Uterus (tissue), 4 donors: Measurements from ENCODE around the gene RPL39. TPM values are rescaled to one million over a fixed set of nuclear protein-coding genes. Genes with fewer than 3 reads are reported as not detected.
"Not testable (repeated sequence)": the region's sequence is repeated elsewhere in the genome, so short reads cannot be mapped to it uniquely, and the experiment has no call there.

Experiments
- DNase-seq, 2 donors: peaks; one replicate each; pipeline ENCODE4 v3.0.0-alpha.2; 2019 to 2020
- H3K27ac ChIP-seq, 2 donors: fragments of 200-600 bp; sonication (generic); 1 replicate in 1 of 2; 2 replicates in 1 of 2; pipeline ENCODE4 v1.5.1; 2016 to 2018
- H3K27me3 ChIP-seq, 2 donors: fragments of 200-600 bp; sonication (generic); one replicate each; pipeline ENCODE4 v1.5.1; 2018 to 2019; ENCODE audit warnings: control low read depth in 1 of 2
- H3K36me3 ChIP-seq, 2 donors: fragments of 200-600 bp; sonication (generic); one replicate each; pipeline ENCODE4 v1.5.1; 2019; ENCODE audit warnings: control low read depth in 1 of 2
- H3K4me1 ChIP-seq, 2 donors: fragments of 200-600 bp; sonication (generic); one replicate each; pipeline ENCODE4 v1.5.1; 2018 to 2019; ENCODE audit warnings: control low read depth in 1 of 2
- H3K4me3 ChIP-seq, 2 donors: fragments of 200-600 bp; sonication (generic); 1 replicate in 1 of 2; 2 replicates in 1 of 2; pipeline ENCODE4 v1.5.1; 2018 to 2019; ENCODE audit warnings: mild to moderate bottlenecking in 1 of 2
- H3K9me3 ChIP-seq, 2 donors: fragments of 200-600 bp; sonication (generic); one replicate each; pipeline ENCODE4 v1.5.1; 2019; ENCODE audit warnings: control low read depth in 1 of 2
- CTCF ChIP-seq, 4 experiments: fragments of 200-600 bp in 2 of 4; fragments of 450-650 bp in 2 of 4; sonication (generic) in 2 of 4; IDR thresholded peaks; one replicate each; pipeline ENCODE4 v1.5.1; 2016 to 2019; ENCODE audit warnings: antibody characterized with exemption in 4 of 4, mild to moderate bottlenecking in 2 of 4, moderate library complexity in 1 of 4
- POLR2A ChIP-seq, 2 donors: fragments of 450-650 bp; IDR thresholded peaks; one replicate each; pipeline ENCODE4 v1.6.1; 2016; ENCODE audit warnings: antibody characterized with exemption in 2 of 2, mild to moderate bottlenecking in 1 of 2, moderate library complexity in 1 of 2
- intact Hi-C: fragments of 100-400 bp; cut with DNase I; formaldehyde crosslinking; loops from one replicate; pipeline ENCODE4 v1.15.1; 2023; ENCODE audit warnings: low total_unique reads
- total RNA-seq, 4 donors: library from RNA; depleted of rRNA in 3 of 4; stranded (reverse); fragments of >200 nt in 3 of 4; gene quantifications; one replicate each; pipeline versions ENCODE4 v1.1.0 to v1.2.4, GENCODE V29; 2014 to 2023
- donor health status: DM: yes; HTN: yes; CAD: no.

The RPL39 gene
- 1,000 to 10,000 TPM; 2,055 to 6,062 (median 3,711) TPM for total RNA-seq

DNA sequence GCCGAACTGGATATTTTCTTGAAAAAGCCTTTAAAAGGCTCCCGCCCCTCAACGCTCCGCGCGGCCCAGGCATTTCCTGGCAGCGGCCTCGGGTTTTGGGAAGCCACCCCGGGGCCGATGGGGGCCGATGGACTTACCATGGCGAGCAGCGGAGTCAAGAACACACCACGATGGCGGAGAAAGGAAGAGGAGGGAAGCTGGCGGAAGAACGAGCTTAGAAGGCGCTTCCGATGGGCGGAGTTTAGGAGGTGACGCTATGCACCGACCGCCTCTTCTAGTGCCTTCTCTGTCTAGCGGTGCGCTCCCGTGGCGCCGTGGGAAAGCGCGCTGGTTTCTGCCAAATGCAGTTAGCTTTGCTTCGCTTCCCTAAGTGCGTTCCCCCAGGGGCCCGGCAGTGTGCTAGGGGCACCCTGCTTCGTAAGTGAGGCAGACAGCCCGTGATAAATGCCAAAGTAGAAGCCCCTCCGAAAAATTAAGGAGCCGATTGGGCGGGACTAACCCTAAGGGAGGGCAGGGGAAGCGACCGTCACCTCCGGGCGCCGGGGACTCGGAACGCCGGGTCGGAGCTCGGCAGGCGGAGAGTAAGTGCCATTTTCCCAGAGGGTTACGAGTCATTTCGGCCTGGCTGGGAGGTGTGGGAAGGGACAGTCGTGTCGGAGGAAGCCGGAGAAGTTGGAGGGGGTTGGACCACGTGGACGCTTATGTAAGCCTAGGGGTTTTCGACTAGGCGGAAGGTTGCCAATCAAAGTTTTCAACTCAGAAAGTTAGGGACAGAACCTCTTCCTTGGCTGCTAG is at the start of gene RPL39:
RPL39 (minus strand) TSS at position 194 of the 795 bp plus-strand sequence; CDS start at position 140, 54 bp downstream.
- H3K9me3 ChIP-seq: no peaks in the 10 kb centered on the region
- TF ChIP-seq POLR2A (IDR thresholded peaks at IDR 0.05) (peak; percentile 2 to 59), CTCF (IDR thresholded peaks at IDR 0.05) (no peak)
- no peaks in the 10 kb centered on the region for H3K27me3 ChIP-seq
- no peaks in the 10 kb centered on the region for H3K4me1 ChIP-seq
- peak; percentile 82 to 83 for DNase-seq
- no peaks in the 10 kb centered on the region for H3K36me3 ChIP-seq
- peak within 1 kb of the TSS; percentile 95 to 96 for H3K27ac ChIP-seq
- intact Hi-C loops: no loop called here
- H3K4me3 ChIP-seq: peak within 1 kb of the TSS; percentile 56 to 58

DNA sequence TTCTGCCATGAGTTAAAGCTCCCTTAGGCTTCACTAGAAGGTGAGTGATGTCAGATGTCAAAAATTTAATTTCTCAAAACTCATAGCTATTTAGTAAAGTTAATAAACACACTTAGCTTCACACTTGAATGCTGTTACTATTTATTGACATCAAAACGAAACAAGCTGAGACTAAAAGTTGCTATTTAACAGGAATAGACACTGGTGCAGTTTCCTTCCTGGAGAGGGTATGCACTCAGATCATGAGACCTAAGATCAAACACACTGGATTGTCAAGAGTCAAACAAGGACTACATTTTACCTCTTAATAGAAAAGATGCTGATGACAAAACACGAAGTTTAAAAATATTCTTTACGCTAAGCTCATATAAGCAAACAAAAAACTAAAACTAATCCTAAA is 42.5 kb upstream of the RPL39 start:
- H3K9me3 ChIP-seq: no peaks in the 10 kb centered on the region
- H3K4me3 ChIP-seq: no peak overlapping the region
- intact Hi-C loops: no loop called here
- H3K36me3 ChIP-seq: no peaks in the 10 kb centered on the region
- H3K27ac ChIP-seq: no peak overlapping the region
- TF ChIP-seq POLR2A (IDR thresholded peaks at IDR 0.05) (no peak), CTCF (IDR thresholded peaks at IDR 0.05) (no peak)
- no peaks in the 10 kb centered on the region for H3K4me1 ChIP-seq
- H3K27me3 ChIP-seq: no peaks in the 10 kb centered on the region
- DNase-seq: no peak

GRCh38 chrX:119828446-119828845 is 37.0 kb upstream of the RPL39 start:
- H3K27ac ChIP-seq: no peak overlapping the region
- H3K4me1 ChIP-seq: no peaks in the 10 kb centered on the region
- no peaks in the 10 kb centered on the region for H3K36me3 ChIP-seq
- no peak overlapping the region for H3K4me3 ChIP-seq
- H3K9me3 ChIP-seq: no peaks in the 10 kb centered on the region
- H3K27me3 ChIP-seq: no peaks in the 10 kb centered on the region
- DNase-seq: no peak
- intact Hi-C loops: no loop called here
- TF ChIP-seq CTCF (IDR thresholded peaks at IDR 0.05) (no peak), POLR2A (IDR thresholded peaks at IDR 0.05) (no peak)

DNA sequence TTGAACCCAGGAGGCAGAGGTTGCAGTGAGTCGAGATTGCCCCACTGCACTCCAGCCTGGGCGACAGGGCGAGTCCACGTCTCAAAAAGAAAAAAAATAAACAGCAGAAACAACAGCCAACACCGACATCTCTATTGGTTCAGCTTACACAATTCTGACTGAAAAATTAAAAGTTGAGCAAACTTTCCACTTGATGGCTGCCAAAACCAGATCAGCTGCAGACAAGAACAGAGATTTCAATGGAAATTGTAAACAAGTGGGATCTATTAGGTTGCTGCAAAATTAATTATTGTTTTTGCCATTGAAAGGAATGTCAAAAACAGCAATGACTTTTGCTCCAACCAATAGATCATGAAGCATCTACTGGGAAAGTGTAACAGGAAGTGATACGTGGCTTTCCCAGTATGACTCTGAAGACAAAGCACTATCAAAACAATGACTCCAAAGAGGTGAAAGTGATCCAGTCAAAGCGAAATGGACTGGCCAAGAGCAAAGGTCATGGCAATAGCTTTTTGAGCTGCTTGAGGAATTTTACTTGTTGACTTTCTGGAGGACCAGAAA is 35.0 kb upstream of the RPL39 start:
- Histone ChIP-seq H3K9me3 (no peaks in the 10 kb centered on the region), H3K4me3 (no peak overlapping the region), H3K4me1 (no peaks in the 10 kb centered on the region), H3K36me3 (no peaks in the 10 kb centered on the region), H3K27ac (no peak overlapping the region), H3K27me3 (no peaks in the 10 kb centered on the region)
- no peak for DNase-seq
- TF ChIP-seq CTCF (IDR thresholded peaks at IDR 0.05) (no peak), POLR2A (IDR thresholded peaks at IDR 0.05) (no peak)
- intact Hi-C loops: no loop called here

- DNase-seq, H3K9me3 ChIP-seq, H3K27ac ChIP-seq, H3K4me3 ChIP-seq, H3K4me1 ChIP-seq, H3K27me3 ChIP-seq, intact Hi-C loops, H3K36me3 ChIP-seq: not testable (repeated sequence)
Observed at GRCh38 chrX:119824221-119824620, 32.8 kb upstream of the RPL39 start.

DNA sequence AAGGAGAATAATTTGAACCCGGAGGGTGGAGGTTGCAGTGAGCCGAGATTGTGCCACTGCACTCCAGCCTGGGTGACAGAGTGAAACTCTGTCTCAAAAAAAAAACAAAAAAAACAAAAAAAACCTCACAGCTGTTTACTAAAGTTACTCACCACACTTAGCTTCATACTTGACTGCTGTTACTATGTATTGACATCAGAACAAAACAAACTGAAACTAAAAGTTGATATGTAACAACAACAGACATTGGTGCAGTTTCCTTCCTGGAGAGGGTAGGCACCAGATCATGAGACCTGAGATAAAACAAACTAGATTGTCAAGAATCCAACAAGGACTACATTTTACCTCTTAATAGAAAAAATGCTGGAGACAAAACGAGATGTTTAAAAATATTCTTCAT is 30.3 kb upstream of the RPL39 start:
- intact Hi-C loops, H3K27ac ChIP-seq, H3K27me3 ChIP-seq, DNase-seq, H3K4me1 ChIP-seq, H3K9me3 ChIP-seq, H3K4me3 ChIP-seq, H3K36me3 ChIP-seq: not testable (repeated sequence)
